AG09309 (cell line): Measurements from ENCODE around the gene UGDH.
"Not testable (repeated sequence)": the region's sequence is repeated elsewhere in the genome, so short reads cannot be mapped to it uniquely, and the experiment has no call there.

ENCODE experiments used
- DNase-seq: peaks from one replicate; pipeline ENCODE4 v3.0.0-alpha.2; 2010; ENCODE audit warnings: low read depth
- H3K4me3 ChIP-seq: 2 replicates; pipeline ENCODE4 v1.5.1; 2011; ENCODE audit warnings: mild to moderate bottlenecking, low read depth, low read length, moderate library complexity; ENCODE audit not compliant: control insufficient read depth
- CTCF ChIP-seq: IDR thresholded peaks from 2 replicates; pipeline ENCODE4 v1.5.1; 2011; ENCODE audit warnings: mild to moderate bottlenecking, low read depth, low read length, inconsistent platforms; ENCODE audit not compliant: insufficient read depth, control insufficient read depth; ENCODE audit errors: missing control alignments

UGDH gene

GRCh38 chr4:39514888-39515401 is 12.3 kb downstream of the UGDH start:
- no peak for DNase-seq
- no peak for TF ChIP-seq CTCF
- no peak overlapping the region for H3K4me3 ChIP-seq

GRCh38 chr4:39514266-39514665 is 13.0 kb downstream of the UGDH start:
- not testable (repeated sequence) for H3K4me3 ChIP-seq, DNase-seq

GRCh38 chr4:39510348-39510929 is 16.8 kb downstream of the UGDH start:
- H3K4me3 ChIP-seq: no peak overlapping the region
- no peak for TF ChIP-seq CTCF
- no peak for DNase-seq

GRCh38 chr4:39505581-39505980 is 21.7 kb downstream of the UGDH start:
- H3K4me3 ChIP-seq: no peak overlapping the region
- no peak for TF ChIP-seq CTCF
- DNase-seq: no peak

- no peak for DNase-seq
- TF ChIP-seq CTCF: no peak
- no peak overlapping the region for H3K4me3 ChIP-seq
These were observed 22.7 kb downstream of the UGDH start for GRCh38 chr4:39504538-39504937.

GRCh38 chr4:39502664-39503035 is 24.6 kb downstream of the UGDH start:
- DNase-seq, H3K4me3 ChIP-seq: not testable (repeated sequence)

GRCh38 chr4:39502019-39502663 is 25.1 kb downstream of the UGDH start:
- peak; percentile 43 for DNase-seq
- no peak for TF ChIP-seq CTCF

GRCh38 chr4:39498727-39499020 is 28.6 kb downstream of the UGDH start:
- no peak overlapping the region for H3K4me3 ChIP-seq
- TF ChIP-seq CTCF: no peak
- no peak for DNase-seq

More at GRCh38 chr4:39502019-39502663, 25.1 kb downstream of the UGDH start:
- no peak overlapping the region for H3K4me3 ChIP-seq
